Embryonic facial prominence (tissue), 1 donor: Measurements from ENCODE around the gene OPRD1.

Experiments
- DNase-seq: peaks from one replicate; pipeline ENCODE4 v3.0.0-alpha.2; 2016; ENCODE audit errors: extremely low spot score

OPRD1 gene

DNA sequence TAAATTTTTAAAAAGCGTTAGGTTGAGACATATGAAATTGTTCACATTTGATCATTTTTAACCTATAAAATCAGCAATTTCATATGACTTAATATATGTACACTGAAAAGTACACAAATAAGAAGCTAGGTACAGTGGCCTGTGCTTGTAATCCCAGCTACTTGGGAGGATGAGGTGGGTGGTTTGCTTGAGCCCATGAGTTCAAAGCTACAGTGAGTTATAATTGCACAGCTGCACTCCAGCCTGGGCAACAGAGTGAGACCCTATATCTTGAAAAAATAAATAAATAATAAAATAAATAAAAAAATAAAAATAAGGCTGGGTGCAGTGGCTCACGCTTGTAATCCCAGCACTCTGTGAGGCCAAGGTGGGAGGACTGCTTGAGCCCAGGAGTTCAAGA is 97.2 kb downstream of the OPRD1 start:
- DNase-seq: no peak

DNA sequence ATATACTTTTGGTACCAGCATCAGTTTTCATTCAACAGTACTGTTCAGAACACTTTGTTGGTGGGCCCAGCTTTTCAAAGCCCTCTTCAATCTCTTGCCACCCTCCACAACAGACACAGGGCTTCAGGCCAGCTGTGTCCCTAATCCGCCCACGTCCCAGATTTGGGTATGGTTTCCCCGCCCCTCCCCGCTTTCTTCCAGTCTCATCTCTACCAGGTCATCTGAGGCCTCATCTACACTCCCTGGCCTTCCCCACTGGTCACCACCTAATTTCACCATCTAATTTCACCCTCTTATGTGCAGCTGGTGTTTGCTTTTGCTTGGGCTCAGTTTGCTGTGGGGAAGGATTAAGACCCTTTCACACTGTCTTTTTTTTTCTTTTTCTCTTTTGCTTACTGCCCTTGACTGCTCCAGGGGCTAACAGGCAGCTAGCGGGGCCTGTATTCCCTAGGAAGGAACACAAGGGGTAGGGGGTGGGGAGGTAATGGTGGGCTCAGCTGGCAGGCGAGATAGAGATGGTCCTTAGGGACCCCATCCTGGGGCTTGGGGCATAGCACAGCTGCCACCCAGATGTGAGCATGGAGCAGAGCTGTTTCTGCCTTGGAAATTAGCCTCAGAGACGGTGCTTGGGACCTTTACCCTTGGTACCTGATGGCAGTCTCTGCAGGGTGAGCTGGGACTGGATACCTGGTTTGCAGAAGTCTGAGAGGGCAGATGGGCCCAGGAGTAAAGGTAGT is 98.6 kb downstream of the OPRD1 start:
- no peak for DNase-seq

DNA sequence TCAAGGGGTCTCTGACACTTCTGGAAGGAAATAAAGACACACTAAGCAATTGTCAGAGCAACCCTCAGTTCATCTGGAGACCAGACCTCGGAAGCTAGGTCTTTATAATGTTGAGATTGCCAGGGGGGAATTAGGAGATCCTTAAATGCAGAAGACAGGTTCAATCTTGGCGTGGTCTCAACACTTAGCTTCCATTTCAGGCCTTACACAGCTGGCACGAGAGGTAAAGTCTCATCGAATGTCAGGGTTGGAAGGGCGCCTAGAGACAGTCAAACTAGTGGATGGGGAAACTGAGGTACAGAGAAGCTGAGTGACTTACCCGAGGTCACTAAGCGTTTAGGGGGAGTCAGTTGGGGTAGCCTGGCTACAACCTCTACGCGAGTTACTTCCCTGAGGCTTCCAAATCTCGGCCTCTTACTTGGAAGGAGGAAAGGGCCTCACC is 101.8 kb downstream of the OPRD1 start:
- DNase-seq: no peak

DNA sequence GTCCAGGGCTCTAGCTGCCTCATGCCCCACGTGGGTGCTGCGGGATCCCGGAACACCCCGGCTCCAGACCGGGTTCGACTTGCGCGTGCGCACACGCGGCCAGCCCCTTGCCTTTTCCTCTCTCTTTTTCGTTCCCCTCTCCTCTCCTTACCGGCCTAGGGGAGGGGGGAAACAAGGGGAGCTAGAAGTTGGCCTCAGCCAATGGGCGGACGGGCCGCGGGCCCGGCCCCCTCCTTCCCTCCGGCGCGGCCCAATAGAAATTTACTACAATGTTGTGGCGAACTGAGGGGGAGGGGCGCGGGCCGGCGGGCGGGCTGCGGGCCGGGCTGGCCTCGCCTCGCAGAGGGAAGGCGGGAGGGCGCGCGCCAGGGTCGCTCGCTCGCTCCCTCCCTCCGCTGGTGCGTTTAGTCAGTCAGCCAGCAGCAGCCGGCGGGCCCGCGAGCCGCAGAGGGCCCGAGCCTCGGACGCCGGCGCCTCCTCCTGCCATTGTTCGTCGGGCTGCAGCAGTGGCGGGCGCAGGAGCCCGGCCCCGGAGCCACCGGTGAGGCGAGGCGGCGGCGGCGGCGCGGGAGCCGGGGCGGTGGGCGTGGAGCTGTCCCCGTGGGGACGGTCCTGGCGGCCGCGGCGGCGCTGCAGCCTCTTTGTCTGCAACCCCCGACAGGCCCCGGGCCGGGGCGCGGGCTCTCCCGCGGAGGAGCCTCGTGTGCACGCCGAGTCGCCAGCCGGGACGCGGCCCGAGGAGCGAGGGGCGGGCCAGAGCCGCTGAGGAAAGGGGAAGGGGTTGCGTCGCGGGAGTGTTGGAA is 102.5 kb downstream of the OPRD1 start, which contains the start of gene EPB41:
Gene EPB41, plus strand, starts transcription at position 342 of the 803 bp plus-strand sequence. CDS start 72,869 bp downstream, outside the sequence.
- peak; percentile 96 for DNase-seq

DNA sequence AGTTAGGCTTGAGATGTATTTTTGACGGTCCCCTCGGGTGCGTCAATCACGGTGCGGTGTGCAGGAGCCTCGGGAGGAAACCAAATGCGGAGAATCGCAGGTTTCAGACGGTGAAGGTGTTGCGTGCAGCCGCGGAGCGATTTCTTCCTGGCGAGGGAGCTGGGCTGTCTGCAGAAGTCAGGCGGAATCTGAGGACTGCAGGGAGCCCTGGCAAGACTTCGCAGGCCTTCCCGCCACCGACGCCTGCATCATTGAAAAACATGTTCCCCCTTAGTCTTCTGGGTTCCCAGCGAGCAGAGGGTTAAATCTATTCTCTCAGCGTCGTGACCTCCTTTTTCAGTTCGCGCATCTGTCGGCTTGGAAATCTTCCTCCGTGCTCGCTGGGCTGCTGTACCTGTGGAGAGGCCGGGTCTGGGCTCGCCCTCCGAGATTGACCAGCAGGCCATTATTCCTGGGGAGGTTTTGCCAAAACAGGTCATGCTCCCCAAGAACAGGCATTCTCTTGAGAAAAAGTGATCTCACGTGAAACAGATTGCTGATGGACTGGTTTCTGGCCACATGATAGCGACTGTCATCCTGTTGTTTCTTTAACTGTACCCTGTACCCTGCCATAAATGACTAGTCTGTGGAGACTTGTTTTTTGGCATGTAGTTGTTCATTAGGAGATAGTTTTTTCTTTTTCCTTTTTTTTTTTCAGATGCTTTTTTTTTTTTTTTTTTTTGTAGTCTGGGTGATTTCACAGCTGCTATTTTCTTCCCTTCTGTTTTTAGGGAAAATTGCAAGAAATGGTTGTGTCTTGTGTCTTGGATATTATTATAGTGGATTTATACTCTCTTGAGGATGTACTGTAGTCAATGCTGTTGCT is 103.3 kb downstream of the OPRD1 start:
- DNase-seq: no peak

DNA sequence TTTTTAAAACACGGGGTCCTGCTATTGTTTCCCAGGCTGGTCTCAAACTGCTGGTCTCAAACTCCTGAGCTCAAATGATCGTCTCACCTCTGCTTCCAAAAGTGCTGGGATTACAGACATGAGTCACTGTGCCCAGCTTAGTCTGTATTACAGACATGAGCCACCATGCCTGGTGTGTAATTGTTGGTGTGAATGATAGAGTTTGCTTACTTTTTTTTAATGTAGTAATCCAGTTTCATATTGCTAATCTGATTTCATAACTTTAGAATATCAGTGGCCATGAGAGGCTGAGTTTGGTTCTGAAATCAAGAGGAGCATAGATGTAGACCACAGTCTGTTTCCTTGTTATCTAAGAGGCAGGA is 105.8 kb downstream of the OPRD1 start:
- DNase-seq: no peak
